Prostate gland (tissue), 2 donors: Measurements from ENCODE around the gene PSMA2. TPM values are rescaled to one million over a fixed set of nuclear protein-coding genes. Genes with fewer than 3 reads are reported as not detected.

Experiments used
- DNase-seq: peaks from one replicate; pipeline ENCODE4 v3.0.0-alpha.2; 2019; ENCODE audit warnings: low spot score
- H3K27ac ChIP-seq, 2 donors: fragments of 200-600 bp; sonication (generic); 2 replicates each; pipeline ENCODE4 v1.5.1; 2017 to 2019
- H3K27me3 ChIP-seq: fragments of 200-600 bp; sonication (generic); replicated peaks from 2 replicates; pipeline ENCODE4 v1.5.1; 2019; ENCODE audit not compliant: insufficient read depth
- H3K36me3 ChIP-seq, 2 donors: fragments of 200-600 bp; sonication (generic); 1 replicate in 1 of 2; 2 replicates in 1 of 2; pipeline versions ENCODE4 v1.5.1 to v1.8.1; 2017 to 2019
- H3K4me1 ChIP-seq: fragments of 200-600 bp; sonication (generic); replicated peaks from 2 replicates; pipeline ENCODE4 v1.5.1; 2019
- H3K4me3 ChIP-seq, 2 donors: fragments of 200-600 bp; sonication (generic); 2 replicates each; pipeline ENCODE4 v1.5.1; 2017 to 2019
- H3K9me3 ChIP-seq: fragments of 200-600 bp; sonication (generic); 2 replicates; pipeline ENCODE4 v1.5.1; 2017
- POLR2A ChIP-seq: fragments of 450-650 bp; IDR thresholded peaks from one replicate; pipeline ENCODE4 v1.6.1; 2016; ENCODE audit warnings: antibody characterized with exemption, mild to moderate bottlenecking
- POLR2AphosphoS5 ChIP-seq: sonication (generic); formaldehyde crosslinking; IDR thresholded peaks from one replicate; pipeline ENCODE4 v1.6.1; 2017; ENCODE audit warnings: antibody characterized with exemption
- WGBS: methylation state at CpG from one replicate; pipeline ENCODE4 v1.1.5; 2018; 5-methylcytosine and 5-hydroxymethylcytosine counted together
- intact Hi-C: fragments of 100-400 bp; cut with DNase I; formaldehyde crosslinking; loops from one replicate; pipeline ENCODE4 v1.14.2; 2022
- total RNA-seq, 2 donors: library from RNA; depleted of rRNA; stranded (reverse); fragments of >200 nt; gene quantifications; one replicate each; pipeline ENCODE4 v1.1.0, GENCODE V29; 2016
- TF ChIP-seq, protein P1 (sequence below), 4 experiments: fragments of 200-600 bp in 2 of 4; fragments of 450-650 bp in 2 of 4; sonication (generic) in 2 of 4; IDR thresholded peaks; 1 replicate in 3 of 4; 2 replicates in 1 of 4; pipeline ENCODE4 v1.5.1; 2016 to 2019; ENCODE audit warnings: antibody characterized with exemption in 4 of 4, mild to moderate bottlenecking in 2 of 4, moderate library complexity in 2 of 4

The PSMA2 gene
- total RNA-seq, 2 donors from 2014 or later: 56.2 to 79.1 TPM

DNA sequence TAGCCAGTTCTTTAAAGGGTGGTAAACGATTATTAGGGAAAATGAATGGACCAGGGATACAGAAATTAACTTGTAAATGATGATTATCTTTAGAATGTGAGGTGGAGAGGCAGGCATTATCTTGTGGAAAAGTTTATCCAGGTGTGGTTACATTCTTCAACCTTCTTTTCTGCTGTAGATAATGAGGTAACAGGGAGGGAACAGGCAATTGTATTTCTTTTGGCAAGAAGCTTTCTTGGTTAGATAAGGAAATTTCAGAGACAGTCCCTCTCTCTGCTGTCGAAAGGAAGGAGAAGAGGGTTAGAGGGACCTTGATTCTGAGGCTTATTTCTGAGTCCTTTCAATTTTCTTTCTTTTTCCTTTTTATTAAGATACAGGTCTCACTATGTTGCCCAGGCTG, 32.3 kb upstream of the PSMA2 start:
- 41% methylated on average over 2 of the region's 2 CpGs for WGBS
- Histone ChIP-seq H3K36me3 (no peaks in the 10 kb centered on the region), H3K4me3 (no peak overlapping the region), H3K27ac (no peak overlapping the region), H3K4me1 (no peaks in the 10 kb centered on the region), H3K27me3 (no peaks in the 10 kb centered on the region), H3K9me3 (no peaks in the 10 kb centered on the region)
- DNase-seq: no peak
- TF ChIP-seq POLR2A: no peak
- TF ChIP-seq, protein P1, sequence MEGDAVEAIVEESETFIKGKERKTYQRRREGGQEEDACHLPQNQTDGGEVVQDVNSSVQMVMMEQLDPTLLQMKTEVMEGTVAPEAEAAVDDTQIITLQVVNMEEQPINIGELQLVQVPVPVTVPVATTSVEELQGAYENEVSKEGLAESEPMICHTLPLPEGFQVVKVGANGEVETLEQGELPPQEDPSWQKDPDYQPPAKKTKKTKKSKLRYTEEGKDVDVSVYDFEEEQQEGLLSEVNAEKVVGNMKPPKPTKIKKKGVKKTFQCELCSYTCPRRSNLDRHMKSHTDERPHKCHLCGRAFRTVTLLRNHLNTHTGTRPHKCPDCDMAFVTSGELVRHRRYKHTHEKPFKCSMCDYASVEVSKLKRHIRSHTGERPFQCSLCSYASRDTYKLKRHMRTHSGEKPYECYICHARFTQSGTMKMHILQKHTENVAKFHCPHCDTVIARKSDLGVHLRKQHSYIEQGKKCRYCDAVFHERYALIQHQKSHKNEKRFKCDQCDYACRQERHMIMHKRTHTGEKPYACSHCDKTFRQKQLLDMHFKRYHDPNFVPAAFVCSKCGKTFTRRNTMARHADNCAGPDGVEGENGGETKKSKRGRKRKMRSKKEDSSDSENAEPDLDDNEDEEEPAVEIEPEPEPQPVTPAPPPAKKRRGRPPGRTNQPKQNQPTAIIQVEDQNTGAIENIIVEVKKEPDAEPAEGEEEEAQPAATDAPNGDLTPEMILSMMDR (IDR thresholded peaks at IDR 0.05): no peak
- TF ChIP-seq POLR2AphosphoS5: no peak
- intact Hi-C loops: no loop called here

DNA sequence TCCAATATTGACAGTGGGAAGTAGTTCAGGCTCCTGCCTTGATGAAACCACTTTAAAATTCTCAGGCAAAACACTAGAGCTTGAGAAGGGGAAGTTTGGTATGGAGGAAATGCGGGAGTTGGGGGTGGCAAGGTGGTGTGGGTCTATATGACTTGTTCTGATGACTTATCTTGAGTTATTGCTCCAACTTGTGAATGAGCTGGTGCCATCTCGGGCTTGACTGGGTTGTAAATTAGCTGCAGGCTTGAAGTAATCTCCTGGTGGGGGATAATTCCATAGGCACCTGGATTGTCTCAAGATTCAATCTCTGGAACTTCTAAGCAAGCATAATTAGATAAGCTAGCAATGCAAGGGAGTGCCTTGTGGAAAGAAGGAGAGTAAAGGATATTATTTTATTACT, 29.2 kb upstream of the PSMA2 start:
- 69% methylated on average over 2 of the region's 2 CpGs for WGBS
- H3K36me3 ChIP-seq: no peaks in the 10 kb centered on the region
- no peaks in the 10 kb centered on the region for H3K27me3 ChIP-seq
- intact Hi-C loops: no loop called here
- TF ChIP-seq POLR2A (no peak), POLR2AphosphoS5 (no peak)
- TF ChIP-seq, protein P1 (IDR thresholded peaks at IDR 0.05): no peak
- H3K9me3 ChIP-seq: no peaks in the 10 kb centered on the region
- H3K4me3 ChIP-seq: no peak overlapping the region
- no peak overlapping the region for H3K27ac ChIP-seq
- DNase-seq: no peak
- H3K4me1 ChIP-seq: no peaks in the 10 kb centered on the region

DNA sequence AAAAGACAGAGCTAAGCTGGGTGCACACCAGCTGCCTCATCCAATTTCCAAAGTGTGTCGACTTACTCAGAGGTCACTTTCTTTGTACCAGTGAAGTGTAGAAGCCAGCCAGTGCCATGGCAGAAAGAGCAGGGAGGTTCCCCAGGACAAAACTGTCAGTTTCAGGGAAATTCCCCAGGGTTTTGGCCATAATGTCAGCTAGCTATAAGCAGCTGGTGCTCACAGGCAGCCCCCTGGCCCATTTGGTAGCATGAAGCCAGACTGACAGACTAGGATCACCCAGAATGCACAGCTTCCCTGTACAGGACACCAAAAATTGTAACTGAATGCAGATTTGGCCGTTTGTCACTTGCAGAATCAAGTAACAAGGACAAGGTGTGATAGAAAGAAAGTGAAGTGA, 28.8 kb upstream of the PSMA2 start:
- Histone ChIP-seq H3K27me3 (no peaks in the 10 kb centered on the region), H3K36me3 (no peaks in the 10 kb centered on the region), H3K27ac (no peak overlapping the region), H3K4me1 (no peaks in the 10 kb centered on the region), H3K9me3 (no peaks in the 10 kb centered on the region), H3K4me3 (no peak overlapping the region)
- 79% methylated on average over 2 of the region's 2 CpGs for WGBS
- DNase-seq: no peak
- intact Hi-C loops: no loop called here
- TF ChIP-seq POLR2AphosphoS5 (no peak), POLR2A (no peak)
- TF ChIP-seq, protein P1 (IDR thresholded peaks at IDR 0.05): no peak

DNA sequence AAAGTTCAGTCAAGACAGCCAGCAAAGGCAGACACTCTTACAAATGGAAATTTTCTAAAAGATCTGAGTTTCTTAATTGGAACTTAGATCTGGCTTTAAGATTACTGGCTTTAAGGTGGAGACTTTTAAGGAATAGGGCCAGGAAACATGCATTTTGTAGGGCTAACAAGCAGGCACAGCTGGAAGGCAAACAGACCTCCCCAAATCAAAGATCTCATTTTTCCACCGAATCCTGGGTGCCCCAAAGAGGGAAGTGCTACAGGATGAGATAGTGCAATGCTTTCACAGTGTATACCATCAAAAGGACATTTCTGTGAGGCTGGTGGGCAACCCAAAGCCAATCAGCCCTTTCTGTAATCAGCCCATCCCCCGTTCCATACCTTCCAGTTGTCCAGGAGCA, 27.6 kb upstream of the PSMA2 start:
- TF ChIP-seq, protein P1 (IDR thresholded peaks at IDR 0.05): no peak
- TF ChIP-seq POLR2AphosphoS5: no peak
- no peak for TF ChIP-seq POLR2A
- H3K27me3 ChIP-seq: no peaks in the 10 kb centered on the region
- no peak overlapping the region for H3K4me3 ChIP-seq
- DNase-seq: no peak
- H3K36me3 ChIP-seq: no peaks in the 10 kb centered on the region
- H3K9me3 ChIP-seq: no peaks in the 10 kb centered on the region
- WGBS: 88% methylated on average over 2 of the region's 2 CpGs
- H3K27ac ChIP-seq: no peak overlapping the region
- intact Hi-C loops: no loop called here
- H3K4me1 ChIP-seq: no peaks in the 10 kb centered on the region

- Histone ChIP-seq H3K4me3 (no peak overlapping the region), H3K36me3 (no peaks in the 10 kb centered on the region), H3K27me3 (no peaks in the 10 kb centered on the region), H3K9me3 (no peaks in the 10 kb centered on the region), H3K4me1 (no peaks in the 10 kb centered on the region), H3K27ac (no peak overlapping the region)
- no peak for DNase-seq
- intact Hi-C loops: no loop called here
- TF ChIP-seq, protein P1 (IDR thresholded peaks at IDR 0.05): no peak
- no peak for TF ChIP-seq POLR2AphosphoS5
- TF ChIP-seq POLR2A: no peak
Measured at GRCh38 chr7:42956062-42956461, 24.1 kb upstream of the PSMA2 start.
